ENCODE results near the gene XRRA1.
"Not testable (repeated sequence)": the region's sequence is repeated elsewhere in the genome, so short reads cannot be mapped to it uniquely, and the experiment has no call there.

Gene XRRA1

DNA sequence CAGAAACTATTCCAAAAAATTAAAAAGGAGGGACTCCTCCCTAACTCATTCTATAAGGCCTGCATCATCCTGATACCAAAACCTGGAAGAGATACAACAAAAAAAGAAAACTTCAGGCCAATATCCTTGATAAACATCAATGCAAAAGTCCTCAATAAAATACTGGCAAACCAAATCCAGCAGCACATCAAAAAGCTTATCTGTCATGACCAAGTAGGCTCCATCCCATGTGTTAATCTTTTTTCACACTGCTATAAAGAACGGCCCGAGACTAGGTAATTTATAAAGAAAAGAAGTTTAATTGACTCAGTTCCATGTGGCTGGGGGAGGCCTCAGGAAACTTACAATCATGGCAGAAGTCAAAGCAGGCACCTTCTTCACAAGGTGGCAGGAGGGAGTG, 123.3 kb downstream of the XRRA1 start:
- ATAC-seq, DNase-seq: not testable (repeated sequence)

DNA sequence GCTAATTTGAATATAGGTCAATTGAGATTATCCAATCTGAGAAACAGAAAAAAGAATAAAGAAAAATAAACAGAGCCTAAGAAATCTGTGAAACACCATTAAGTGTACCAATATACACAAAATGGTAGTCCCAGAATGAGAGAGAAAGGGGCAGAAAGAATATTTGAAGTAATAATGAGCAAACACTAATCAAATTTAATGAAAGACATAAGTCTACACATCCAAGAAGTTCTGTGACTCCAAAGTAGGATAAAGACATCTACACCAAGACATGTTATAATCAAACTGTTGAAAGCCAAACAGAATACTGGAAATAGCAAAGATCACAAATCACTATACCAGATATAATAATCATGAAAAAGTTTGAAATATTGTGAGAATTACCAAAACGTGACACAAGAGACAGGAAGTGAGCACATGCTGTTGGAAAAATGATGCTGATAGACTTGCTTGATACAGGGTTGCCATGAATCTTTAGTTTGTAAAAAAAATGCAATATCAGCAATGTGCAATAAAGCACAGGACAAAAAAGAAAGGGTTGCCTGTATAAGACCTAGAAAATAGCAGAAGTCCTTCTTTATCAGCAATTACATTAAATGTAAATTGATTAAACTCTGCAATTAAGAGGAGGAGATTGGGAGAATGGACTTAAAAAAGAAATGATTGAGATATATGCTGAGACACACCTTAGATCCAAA, 124.5 kb downstream of the XRRA1 start:
- DNase-seq: no peak
- no peak for ATAC-seq

DNA sequence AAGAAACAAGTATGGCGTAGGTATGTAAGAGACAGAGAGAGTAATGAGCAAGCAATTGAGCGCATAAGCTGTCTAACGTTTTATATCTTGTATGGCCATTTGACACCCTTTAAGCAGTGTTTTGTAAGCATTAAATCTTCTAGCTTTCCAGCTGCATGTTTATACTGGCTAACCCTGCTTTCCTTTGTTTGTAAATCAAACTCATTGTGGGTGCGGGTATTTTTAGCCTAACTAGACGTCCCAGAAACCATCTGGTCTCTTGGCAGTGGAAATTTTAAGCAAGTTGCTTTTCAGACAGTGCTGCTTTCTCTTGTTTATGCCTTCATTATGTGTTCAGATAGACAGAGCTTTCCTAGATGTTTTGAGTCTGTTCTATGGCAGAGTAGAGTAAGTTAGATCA, 126.7 kb downstream of the XRRA1 start:
- no peak for ATAC-seq
- no peak for DNase-seq

DNA sequence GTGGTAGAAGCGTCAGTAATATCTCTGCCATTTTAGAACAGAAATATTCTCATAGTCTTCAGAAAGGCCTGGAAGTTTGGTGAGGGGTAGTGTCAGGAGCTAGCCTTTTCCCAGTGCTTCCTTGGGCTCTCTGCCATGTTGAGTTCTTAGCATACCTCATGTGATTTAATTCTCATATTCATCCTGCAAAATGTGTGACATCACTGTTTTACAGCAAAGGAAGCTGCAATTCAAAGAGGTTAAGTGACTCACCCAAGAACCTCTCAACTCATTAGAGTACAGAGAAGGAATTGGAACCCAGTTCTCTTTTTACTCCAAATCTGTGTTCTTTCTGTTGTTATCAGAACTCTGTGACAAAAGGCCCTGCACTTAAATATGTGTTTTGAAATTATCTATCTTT, 128.1 kb downstream of the XRRA1 start:
- ATAC-seq: no peak
- DNase-seq: no peak

DNA sequence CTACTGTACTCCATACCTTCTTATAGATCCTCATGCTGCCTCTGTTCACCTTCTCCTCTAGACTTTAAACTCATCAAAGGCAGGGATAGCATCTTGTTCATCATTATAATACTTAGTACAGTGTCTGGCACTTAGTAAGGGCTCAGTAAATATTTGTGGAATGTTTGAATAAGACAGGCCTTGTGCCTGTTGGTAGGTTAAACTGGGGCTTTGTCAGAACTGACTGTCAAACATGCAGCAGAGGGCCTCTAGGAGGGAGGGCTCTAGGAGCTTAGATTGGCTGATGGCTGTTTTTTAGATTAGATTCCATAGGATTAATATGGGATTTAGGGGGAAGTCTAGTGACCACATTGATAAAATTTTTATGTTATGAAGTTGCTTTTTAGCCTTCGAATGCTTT, 129.5 kb downstream of the XRRA1 start:
- no peak for ATAC-seq
- no peak for DNase-seq

DNA sequence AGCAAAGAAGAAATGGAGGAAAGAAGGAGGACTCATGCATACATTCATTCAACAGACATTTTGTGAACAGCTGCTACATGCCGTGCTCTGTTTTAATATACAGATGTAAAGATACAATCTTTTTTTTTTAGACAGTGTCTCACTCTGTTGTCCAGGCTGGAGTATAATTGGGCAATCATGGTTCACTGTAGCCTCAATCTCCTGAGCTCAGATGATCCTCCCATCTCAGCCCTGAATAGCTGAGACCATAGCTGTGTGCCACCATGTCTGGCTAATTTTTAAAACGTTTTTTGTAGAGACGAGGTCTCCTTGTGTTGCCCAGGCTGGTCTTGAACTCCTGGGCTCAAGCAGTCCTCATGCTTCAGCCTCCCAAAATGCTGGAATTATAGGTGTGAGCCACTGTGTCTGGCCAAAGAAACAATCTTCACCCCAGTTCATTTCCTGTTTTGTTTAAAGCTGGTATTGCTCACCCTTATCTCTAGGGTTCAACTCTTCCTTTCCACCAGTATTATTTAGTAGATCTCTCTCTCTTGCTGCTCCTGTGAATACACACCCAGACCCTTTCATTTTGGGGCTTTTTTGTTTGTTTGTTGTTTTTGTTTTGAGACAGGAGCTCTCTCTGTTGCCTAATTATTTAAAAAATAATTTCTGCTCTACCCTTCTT, 130.5 kb downstream of the XRRA1 start:
- DNase-seq (no peak), ATAC-seq (no peak)

DNA sequence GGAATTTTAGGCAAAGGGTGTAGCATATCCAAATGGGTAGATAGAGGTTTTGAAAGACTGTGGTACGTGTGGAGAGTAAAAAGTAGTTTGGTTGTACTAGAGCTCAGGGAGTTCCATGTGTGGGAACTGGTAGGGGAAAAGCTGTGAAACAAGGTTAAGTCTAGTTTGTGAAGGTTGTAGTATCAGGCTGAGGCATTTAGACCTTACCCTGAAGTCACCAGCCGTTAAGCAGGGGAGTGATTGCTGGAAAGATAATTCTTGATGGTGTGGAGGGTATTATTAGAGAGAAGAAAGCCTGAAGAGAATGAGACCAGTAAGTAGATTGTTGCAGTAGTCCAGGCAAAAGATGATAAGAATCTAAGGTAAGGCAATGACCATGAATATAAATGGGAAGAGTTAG, 132.2 kb downstream of the XRRA1 start:
- no peak for DNase-seq
- ATAC-seq: no peak

DNA sequence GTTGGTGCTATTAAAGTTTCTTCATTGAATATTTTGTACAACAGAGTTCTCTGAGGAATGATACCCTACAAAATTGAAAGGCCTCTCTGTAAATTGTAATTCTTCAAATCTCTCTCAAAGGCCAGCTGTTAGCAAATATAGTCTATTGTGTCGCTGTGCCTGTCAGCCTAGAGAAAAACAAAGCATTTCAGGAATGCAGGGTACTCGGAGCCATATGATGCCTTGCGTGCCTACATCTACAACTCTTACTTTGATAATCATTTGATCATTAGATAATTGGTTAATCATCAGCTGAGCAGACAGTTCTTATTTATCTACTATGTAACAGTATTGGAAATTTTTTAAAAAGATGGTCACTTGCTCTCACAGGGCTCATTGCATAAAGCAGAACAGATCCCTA, 132.9 kb downstream of the XRRA1 start:
- ATAC-seq (no peak), DNase-seq (no peak)

DNA sequence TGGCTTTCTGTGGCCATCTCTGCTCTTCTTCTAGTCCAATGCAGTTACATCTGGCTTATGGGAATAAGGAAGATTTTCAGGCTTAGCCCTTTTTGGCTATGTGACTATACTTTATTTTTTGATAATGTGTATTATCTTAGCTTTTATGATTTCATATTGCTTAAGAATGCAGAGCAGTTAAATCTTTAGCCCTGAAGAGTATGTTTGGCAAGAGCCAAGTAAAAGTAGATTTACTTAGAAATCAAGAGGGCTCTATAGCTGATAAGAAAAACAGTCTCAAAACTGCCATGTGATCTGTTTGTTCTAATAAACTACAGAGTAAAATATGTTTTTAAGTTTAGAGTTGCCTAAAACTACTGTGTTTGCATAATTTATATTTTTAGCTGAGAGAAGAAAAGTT, 139.1 kb downstream of the XRRA1 start:
- ATAC-seq (no peak), DNase-seq (no peak)

DNA sequence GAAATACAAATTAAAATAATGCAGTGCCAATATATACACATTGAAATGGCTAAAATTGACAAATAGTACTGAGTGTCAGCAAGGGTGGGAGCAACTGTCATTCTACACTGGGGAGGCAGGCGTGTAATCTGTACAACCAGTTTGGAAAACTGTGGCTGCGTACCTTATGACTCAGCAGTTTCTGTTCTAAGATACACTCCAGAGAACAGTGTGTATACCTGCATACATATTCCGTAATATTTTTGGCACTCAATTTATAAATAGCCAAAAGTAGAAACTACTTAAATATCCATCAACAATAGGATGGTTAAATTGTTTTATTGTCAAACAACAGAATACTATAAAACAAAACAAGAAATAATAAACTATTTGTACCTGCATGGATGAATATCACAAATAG, 142.6 kb downstream of the XRRA1 start:
- ATAC-seq (no peak), DNase-seq (no peak)

DNA sequence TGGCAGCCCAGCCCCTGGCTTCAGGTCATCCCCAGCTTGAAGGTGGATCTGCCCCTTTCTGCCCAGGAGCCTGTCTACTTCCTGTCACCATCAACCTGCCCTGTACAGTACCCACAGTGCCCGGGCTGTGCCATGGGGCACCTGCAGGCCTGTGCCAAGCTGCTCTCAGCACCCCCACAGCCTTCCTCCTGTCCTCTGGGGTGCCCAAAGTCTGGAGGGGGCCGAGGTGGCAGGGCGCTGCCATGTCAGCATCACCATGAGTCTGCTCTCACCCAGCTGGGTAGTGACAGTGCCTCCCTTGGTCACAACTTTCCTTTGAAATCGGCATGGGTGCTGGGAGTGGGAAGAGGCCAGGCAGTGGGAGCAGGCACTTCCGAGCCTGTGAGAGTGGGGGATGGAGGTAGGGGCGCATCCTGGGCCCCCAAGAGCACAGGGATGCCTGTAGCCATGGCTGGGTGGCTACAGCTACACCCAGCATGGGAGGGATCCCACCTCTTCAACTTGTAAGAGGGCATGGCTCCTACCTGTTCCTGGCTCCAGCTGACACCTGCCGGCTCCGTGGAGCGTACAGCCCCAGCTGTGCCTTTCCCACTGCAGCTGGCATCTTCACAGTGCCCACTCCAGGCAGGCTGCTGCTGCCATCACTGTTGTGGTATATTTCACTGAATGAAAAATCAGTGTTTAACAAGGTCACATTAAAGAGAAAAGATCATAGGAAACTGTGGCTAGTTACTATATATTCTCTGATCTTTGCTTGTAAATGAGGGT, 157.4 kb downstream of the XRRA1 start:
- ATAC-seq (no peak), DNase-seq (no peak)
